ENCODE results near the gene KY. TPM values are rescaled to one million over a fixed set of nuclear protein-coding genes. Genes with fewer than 3 reads are reported as not detected.

KY gene
- total RNA-seq, 2 experiments from 2014 or later = not detected

DNA sequence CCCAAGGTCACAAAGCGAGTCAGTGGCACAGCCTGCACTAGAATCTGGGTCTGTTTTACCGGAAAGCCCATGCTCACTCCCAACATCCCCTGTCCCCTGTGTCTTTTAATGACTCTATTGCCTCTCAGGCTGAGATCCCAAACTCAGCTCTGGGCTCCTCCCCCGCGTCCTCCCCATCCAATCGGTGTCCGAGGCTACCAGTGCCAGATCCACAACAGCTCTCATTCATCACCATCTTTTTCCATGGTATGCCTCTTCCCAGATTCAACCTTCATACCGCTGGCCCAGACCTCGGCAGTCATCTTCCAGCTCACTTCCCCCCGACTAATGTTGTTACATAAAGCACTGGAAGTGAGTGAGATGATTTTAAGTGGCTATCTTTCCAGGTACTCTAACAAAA, 16.1 kb upstream of the KY start:
- ATAC-seq (ENCODE audit: poor library complexity) (no peak), DNase-seq (no peak)
- Histone ChIP-seq H3K27ac (ENCODE audit: low read depth in 1 of 2, low read length in 2 of 2) (no peak overlapping the region), H3K27me3 (ENCODE audit: control insufficient read depth in 1 of 2, insufficient read depth in 2 of 2, low read length in 2 of 2) (no peaks in the 10 kb centered on the region), H3K9me3 (ENCODE audit: control insufficient read depth in 1 of 2, insufficient read depth in 1 of 2, low read length in 2 of 2) (peaks cover 0 to 9% of the 10 kb centered on the region in 2 experiments), H3K4me3 (ENCODE audit: low read length) (no peak overlapping the region), H3K4me1 (ENCODE audit: insufficient read depth, low read length) (no peaks in the 10 kb centered on the region), H3K36me3 (ENCODE audit: insufficient read depth, low read length) (no peaks in the 10 kb centered on the region)
- ChIA-PET CTCF (no interaction called here), POLR2A (no interaction called here)
- no peak overlapping the region for H3K4me3 Mint-ChIP-seq
- intact Hi-C loops (cut with DNase I, micrococcal nuclease) = no loop called here
- no peaks in the 10 kb centered on the region for H3K9me3 Mint-ChIP-seq
- no peak overlapping the region for H3K27ac Mint-ChIP-seq
- TF ChIP-seq CTCF (IDR thresholded peaks at IDR 0.05) = no peak
- H3K27me3 Mint-ChIP-seq = peaks cover 9% of the 10 kb centered on the region
- no peaks in the 10 kb centered on the region for H3K4me1 Mint-ChIP-seq (ENCODE audit: low read depth)
- no peaks in the 10 kb centered on the region for H3K36me3 Mint-ChIP-seq (ENCODE audit: low read depth)

GRCh38 chr3:134666466-134666865, 15.6 kb upstream of the KY start:
- Histone ChIP-seq H3K27me3 (ENCODE audit: control insufficient read depth in 1 of 2, insufficient read depth in 2 of 2, low read length in 2 of 2) (no peaks in the 10 kb centered on the region), H3K4me1 (ENCODE audit: insufficient read depth, low read length) (no peaks in the 10 kb centered on the region), H3K36me3 (ENCODE audit: insufficient read depth, low read length) (no peaks in the 10 kb centered on the region), H3K4me3 (ENCODE audit: low read length) (no peak overlapping the region), H3K27ac (ENCODE audit: low read depth in 1 of 2, low read length in 2 of 2) (no peak overlapping the region), H3K9me3 (ENCODE audit: control insufficient read depth in 1 of 2, insufficient read depth in 1 of 2, low read length in 2 of 2) (peaks cover 0 to 12% of the 10 kb centered on the region in 2 experiments)
- no peaks in the 10 kb centered on the region for H3K36me3 Mint-ChIP-seq (ENCODE audit: low read depth)
- no peak for DNase-seq
- POLR2A ChIA-PET = no interaction called here
- TF ChIP-seq CTCF (IDR thresholded peaks at IDR 0.05) = no peak
- no peak overlapping the region for H3K27ac Mint-ChIP-seq
- H3K9me3 Mint-ChIP-seq = peaks cover under 1% of the 10 kb centered on the region
- H3K4me3 Mint-ChIP-seq = no peak overlapping the region
- peaks cover 9% of the 10 kb centered on the region for H3K27me3 Mint-ChIP-seq
- intact Hi-C loops (cut with DNase I, micrococcal nuclease) = no loop called here
- no peaks in the 10 kb centered on the region for H3K4me1 Mint-ChIP-seq (ENCODE audit: low read depth)
- CTCF ChIA-PET = no interaction called here
- ATAC-seq (ENCODE audit: poor library complexity) = no peak

- no peaks in the 10 kb centered on the region for H3K4me1 Mint-ChIP-seq (ENCODE audit: low read depth)
- H3K36me3 Mint-ChIP-seq (ENCODE audit: low read depth) = no peaks in the 10 kb centered on the region
- H3K4me3 ChIP-seq (ENCODE audit: low read length) = no peak overlapping the region
- no peaks in the 10 kb centered on the region for H3K36me3 ChIP-seq (ENCODE audit: insufficient read depth, low read length)
- no peak overlapping the region for H3K4me3 Mint-ChIP-seq
- H3K27ac ChIP-seq (ENCODE audit: low read depth in 1 of 2, low read length in 2 of 2) = no peak overlapping the region
- no peak for TF ChIP-seq CTCF (IDR thresholded peaks at IDR 0.05)
- peaks cover 4% of the 10 kb centered on the region for H3K9me3 Mint-ChIP-seq
- ATAC-seq (ENCODE audit: poor library complexity) = no peak
- no peaks in the 10 kb centered on the region for H3K27me3 ChIP-seq (ENCODE audit: control insufficient read depth in 1 of 2, insufficient read depth in 2 of 2, low read length in 2 of 2)
- peaks cover 9% of the 10 kb centered on the region for H3K27me3 Mint-ChIP-seq
- POLR2A ChIA-PET = no interaction called here
- DNase-seq = no peak
- H3K27ac Mint-ChIP-seq = no peak overlapping the region
- intact Hi-C loops (cut with DNase I, micrococcal nuclease) = no loop called here
- CTCF ChIA-PET = no interaction called here
- peaks cover 0 to 12% of the 10 kb centered on the region in 2 experiments for H3K9me3 ChIP-seq (ENCODE audit: control insufficient read depth in 1 of 2, insufficient read depth in 1 of 2, low read length in 2 of 2)
- no peaks in the 10 kb centered on the region for H3K4me1 ChIP-seq (ENCODE audit: insufficient read depth, low read length)
Observed at GRCh38 chr3:134666052-134666451, 15.2 kb upstream of the KY start.

Measured in CD4-positive, alpha-beta T cell (primary cell).